GM12801 (cell line): ENCODE data around the gene KMT2B.

ENCODE experiments used
- TF ChIP-seq, protein P1 (sequence below): IDR thresholded peaks from one replicate; pipeline ENCODE4 v1.5.1; 2011; ENCODE audit warnings: control low read depth; ENCODE audit not compliant: insufficient read length; ENCODE audit errors: extremely low read depth

The KMT2B gene

DNA sequence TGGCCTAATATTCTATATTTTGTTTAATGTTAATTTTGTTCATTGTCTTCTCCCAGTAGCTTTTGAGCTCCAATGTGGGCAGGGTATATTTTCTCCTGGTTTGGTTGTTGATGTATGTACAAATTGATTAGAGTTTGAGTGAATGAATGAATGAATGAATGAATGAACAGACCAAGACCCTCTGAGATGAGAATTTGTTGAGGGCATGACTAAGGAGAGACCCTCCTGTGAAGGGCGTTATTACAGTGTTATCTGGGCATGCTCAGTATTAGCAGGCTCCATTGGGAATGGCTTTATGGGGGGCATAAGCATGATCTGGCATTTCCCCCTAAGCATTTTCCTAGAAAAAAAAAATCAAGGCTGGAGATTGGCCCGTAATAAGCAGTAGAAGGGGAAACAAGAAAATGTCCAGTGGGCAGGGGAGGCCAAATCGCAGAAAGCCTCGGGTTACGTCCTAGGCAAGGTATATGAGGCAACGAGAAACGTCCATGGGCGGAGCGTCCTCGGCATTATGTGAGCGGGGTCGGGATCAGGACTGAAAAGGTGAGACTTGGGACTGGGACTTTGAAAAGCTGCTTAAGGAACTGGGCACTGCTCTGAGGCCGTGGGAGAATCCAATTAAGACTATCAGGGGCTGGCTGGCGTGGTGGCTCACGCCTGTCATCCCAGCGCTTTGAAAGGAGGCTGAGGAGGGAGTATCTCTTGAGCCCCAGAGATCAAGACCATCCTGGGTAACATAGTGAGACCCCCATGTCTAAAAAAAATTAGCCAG, 56.7 kb downstream of the KMT2B start:
- TF ChIP-seq, protein P1, sequence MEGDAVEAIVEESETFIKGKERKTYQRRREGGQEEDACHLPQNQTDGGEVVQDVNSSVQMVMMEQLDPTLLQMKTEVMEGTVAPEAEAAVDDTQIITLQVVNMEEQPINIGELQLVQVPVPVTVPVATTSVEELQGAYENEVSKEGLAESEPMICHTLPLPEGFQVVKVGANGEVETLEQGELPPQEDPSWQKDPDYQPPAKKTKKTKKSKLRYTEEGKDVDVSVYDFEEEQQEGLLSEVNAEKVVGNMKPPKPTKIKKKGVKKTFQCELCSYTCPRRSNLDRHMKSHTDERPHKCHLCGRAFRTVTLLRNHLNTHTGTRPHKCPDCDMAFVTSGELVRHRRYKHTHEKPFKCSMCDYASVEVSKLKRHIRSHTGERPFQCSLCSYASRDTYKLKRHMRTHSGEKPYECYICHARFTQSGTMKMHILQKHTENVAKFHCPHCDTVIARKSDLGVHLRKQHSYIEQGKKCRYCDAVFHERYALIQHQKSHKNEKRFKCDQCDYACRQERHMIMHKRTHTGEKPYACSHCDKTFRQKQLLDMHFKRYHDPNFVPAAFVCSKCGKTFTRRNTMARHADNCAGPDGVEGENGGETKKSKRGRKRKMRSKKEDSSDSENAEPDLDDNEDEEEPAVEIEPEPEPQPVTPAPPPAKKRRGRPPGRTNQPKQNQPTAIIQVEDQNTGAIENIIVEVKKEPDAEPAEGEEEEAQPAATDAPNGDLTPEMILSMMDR = no peak

DNA sequence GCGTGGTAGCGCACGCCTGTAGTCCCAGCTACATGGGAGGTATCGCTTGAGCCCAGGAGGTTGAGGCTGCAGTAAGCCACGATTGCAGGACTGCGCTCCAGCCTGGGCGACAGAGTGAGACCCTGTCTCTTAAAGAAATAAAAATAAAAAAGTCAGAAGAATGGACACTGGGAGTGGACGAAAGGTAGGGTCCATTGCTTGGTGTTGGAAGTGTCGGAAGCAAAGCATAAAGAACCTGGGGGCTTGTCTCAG, 57.2 kb downstream of the KMT2B start:
- TF ChIP-seq, protein P1 = no peak

DNA sequence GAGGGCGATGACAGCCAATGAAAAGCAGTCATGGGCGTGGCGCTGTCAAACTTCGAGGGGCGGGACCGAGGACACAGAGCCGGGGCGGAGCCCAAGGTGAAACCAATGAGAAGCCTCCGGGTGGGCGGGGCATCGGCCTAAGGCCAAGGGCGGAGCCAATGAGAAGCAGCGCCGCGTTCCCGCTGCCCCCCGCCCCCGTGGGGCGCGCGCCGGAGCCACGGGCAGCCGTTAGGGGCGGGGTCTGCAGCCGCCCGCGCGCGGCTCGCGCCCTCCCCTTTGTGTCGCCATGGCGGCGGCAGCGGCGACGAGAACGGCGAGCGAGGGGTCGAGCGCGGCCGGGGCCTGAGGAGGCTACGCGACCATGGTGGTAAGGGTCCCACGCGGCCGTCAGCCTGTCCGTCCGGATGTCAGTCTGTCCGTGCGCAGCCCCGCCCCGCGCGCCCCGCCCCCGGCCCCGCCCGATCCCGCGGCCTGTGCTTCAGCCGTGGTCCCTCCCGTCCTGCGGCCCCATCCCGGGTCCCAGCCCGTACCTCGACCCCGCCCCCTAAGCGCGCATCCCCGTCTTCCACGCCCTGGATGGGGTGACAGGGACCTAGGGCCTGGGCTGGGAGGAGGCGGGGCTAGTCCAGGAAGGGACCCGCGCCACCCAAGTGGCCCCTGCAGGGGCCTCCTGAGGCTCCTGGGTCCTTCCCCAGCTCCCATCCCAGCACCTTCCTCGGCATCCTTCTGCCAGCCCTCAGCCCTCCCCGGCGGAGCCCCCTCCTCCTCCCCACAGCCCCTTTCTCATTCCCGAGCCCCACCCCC, 57.7 kb downstream of the KMT2B start, which contains the start of gene ARHGAP33:
TSS of gene ARHGAP33 (plus strand) at position 267 of the 804 bp plus-strand sequence. CDS start at position 362, 95 bp downstream.
- TF ChIP-seq, protein P1 = no peak

DNA sequence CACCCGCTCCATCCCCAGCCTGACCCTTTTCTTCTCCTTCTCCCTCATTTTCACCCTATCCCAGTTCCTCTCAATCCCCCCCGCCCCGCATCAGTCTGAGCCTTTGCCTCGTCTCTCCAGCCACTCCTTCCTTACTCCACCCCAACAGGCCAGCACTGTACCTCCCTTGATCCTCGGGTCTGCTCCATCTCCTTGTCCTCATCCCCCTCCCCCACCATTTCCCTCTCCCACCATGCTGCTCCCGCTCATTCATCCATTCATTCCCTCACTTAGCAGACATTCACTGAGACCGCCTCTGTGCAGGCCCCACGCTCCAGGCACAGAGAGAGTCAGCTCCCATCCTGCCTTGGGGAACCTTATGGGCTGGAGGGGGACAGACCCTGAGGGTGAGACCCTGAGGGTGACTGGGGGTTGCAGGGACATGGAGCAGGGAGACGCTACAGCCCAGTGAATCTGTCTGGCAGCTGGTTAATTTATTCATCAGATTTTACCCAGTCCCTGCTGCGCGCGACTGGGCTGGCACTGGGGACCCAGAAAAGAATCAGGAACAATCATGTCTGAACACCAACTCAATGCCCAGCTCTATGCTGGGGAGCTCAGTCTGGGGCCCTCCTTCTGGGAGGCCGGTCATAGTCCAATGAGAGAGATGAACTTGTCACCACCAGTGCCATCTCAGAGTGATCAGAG, 58.4 kb downstream of the KMT2B start:
- TF ChIP-seq, protein P1 = no peak

DNA sequence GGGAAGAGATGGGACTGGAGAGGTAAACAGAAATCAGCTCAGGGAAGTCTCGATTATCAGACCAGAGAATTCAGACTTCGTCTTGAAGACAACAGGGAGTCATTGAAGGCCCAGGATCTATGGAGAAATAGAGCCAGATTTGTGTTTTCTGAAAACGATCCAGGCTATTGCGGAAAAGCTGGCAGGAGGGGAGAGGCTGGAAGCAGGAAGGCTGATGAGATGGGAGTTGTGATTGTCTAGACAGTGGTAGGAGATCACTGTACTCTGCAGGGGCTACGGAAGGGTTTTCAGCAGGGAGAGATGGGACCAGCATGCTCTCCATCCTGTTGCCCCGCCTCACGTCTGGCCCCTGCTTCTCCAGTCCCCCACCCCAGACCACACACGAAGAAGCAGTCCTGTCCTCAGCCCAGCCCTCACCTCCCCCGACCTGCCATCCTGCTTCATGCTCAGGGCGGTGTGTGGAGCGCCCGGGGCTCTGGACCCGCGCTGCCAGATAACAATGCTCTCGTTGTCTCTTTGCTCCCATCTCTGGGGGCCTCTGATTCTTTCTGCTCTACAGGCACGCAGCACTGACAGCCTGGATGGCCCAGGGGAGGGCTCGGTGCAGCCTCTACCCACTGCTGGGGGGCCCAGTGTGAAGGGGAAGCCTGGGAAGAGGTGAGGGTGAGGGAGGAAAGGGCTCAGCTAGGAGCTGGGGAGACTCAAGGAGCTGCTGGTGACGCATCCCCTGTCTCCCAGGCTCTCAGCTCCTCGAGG, 59.5 kb downstream of the KMT2B start:
- TF ChIP-seq, protein P1 = no peak

DNA sequence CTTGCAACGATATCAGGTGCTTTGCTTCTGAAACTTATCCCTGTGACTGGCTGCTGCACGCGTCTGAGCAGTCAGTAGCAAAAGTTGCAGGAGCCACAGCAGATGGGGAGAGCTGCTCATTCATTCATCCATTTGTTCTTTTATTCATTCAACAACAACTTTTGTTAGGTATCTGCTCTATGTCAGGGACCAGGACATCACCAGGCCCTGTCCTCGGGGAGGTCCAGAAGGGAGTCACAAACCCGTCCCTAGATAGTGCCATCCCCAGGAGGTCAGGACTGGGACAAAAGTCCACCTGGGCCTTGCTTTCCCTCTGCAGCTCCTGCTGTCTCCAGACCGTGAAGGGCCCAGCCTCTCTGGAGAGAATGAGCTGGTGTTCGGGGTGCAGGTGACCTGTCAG, 60.2 kb downstream of the KMT2B start:
- TF ChIP-seq, protein P1 = no peak

DNA sequence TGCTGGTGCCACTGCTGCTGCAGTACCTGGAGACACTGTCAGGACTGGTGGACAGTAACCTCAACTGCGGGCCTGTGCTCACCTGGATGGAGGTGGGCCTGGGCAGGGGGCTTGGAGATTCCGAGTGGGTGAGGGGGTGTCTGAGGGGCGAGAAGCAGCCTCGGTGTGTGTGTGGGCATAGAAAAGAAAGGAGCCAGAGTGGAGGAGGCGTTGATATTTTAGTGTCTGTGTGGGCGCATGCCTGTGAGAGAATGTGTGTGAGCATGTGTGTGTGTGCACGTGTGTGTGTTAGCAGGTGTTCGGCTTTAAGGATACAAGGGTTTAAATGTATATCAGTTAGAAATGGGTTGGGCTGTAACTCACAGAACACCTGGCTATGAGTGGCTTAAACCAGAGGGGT, 61.2 kb downstream of the KMT2B start:
- TF ChIP-seq, protein P1 = no peak
